Heart left ventricle (tissue), 16 donors: ENCODE data around the gene COL23A1. TPM values are rescaled to one million over a fixed set of nuclear protein-coding genes. Genes with fewer than 3 reads are reported as not detected.

ENCODE experiments used
- ATAC-seq, 4 donors: fragments of 200-7000 bp; cut with Tn5 transposase; one replicate each; pipeline ENCODE4 v1.9.1; 2020 to 2022; ENCODE audit warnings: moderate library complexity in 4 of 4, mild to moderate bottlenecking in 3 of 4, moderate number of reproducible peaks in 1 of 4
- DNase-seq, 5 donors: peaks; one replicate each; pipeline ENCODE4 v3.0.0-alpha.2; 2020
- H3K27ac ChIP-seq, 12 donors: fragments of 200-600 bp; sonication (generic) in 4 of 12; one replicate each; pipeline versions ENCODE4 v1.5.0 to v1.8.0; 2016 to 2022; ENCODE audit warnings: mild to moderate bottlenecking in 2 of 12
- H3K27me3 ChIP-seq, 9 donors: fragments of 200-600 bp; sonication (generic) in 2 of 9; one replicate each; pipeline versions ENCODE4 v1.5.1 to v1.8.0; 2016 to 2022; ENCODE audit warnings: mild to moderate bottlenecking in 3 of 9
- H3K36me3 ChIP-seq, 9 donors: fragments of 200-600 bp; sonication (generic) in 2 of 9; one replicate each; pipeline versions ENCODE4 v1.5.0 to v1.8.0; 2018 to 2022; ENCODE audit warnings: mild to moderate bottlenecking in 2 of 9
- H3K4me1 ChIP-seq, 12 donors: fragments of 200-600 bp; sonication (generic) in 4 of 12; one replicate each; pipeline versions ENCODE4 v1.5.0 to v1.8.0; 2016 to 2022; ENCODE audit warnings: mild to moderate bottlenecking in 3 of 12
- H3K4me3 ChIP-seq, 12 donors: fragments of 200-600 bp; sonication (generic) in 4 of 12; one replicate each; pipeline versions ENCODE4 v1.5.0 to v1.8.0; 2017 to 2022; ENCODE audit warnings: mild to moderate bottlenecking in 9 of 12, moderate library complexity in 4 of 12
- H3K9me3 ChIP-seq, 12 donors: fragments of 200-600 bp; sonication (generic) in 4 of 12; one replicate each; pipeline versions ENCODE4 v1.5.0 to v1.8.0; 2016 to 2022; ENCODE audit warnings: mild to moderate bottlenecking in 1 of 12
- POLR2A ChIP-seq, 2 donors: fragments of 450-650 bp; IDR thresholded peaks; one replicate each; pipeline ENCODE4 v1.6.1; 2017; ENCODE audit warnings: antibody characterized with exemption in 2 of 2, mild to moderate bottlenecking in 2 of 2, moderate library complexity in 2 of 2
- WGBS, 4 donors: extraction: QIAGEN DNeasy Blood & Tissue Kit in 2 of 4; methylation state at CpG; one replicate each; pipeline versions ENCODE4 v1.1.5 to v1.1.7; 2013 to 2018; 5-methylcytosine and 5-hydroxymethylcytosine counted together
- intact Hi-C, 10 donors: fragments of 100-400 bp; cut with DNase I; formaldehyde crosslinking; loops; one replicate each; pipeline versions ENCODE4 v1.11.1 to v1.14.2; 2022
- polyA plus RNA-seq, 2 donors: library from polyadenylated mRNA; stranded (reverse); fragments of 200-250 nt; gene quantifications; one replicate each; pipeline ENCODE4 v1.2.3, GENCODE V29; 2013
- total RNA-seq, 9 donors: library from RNA; depleted of rRNA in 2 of 9; stranded (reverse); fragments of >200 nt in 2 of 9; fragmentation: NEBNext Ultra II Directional in 3 of 9; extraction: Animal tissue kit (Norgen Biotek cat#: 25700) in 3 of 9; gene quantifications; one replicate each; pipeline versions ENCODE4 v1.1.0 to v1.2.4, GENCODE V29; 2016 to 2023
- TF ChIP-seq, protein P1 (sequence below), 12 donors: fragments of 200-600 bp; sonication (generic) in 4 of 12; IDR thresholded peaks; one replicate each; pipeline versions ENCODE4 v1.5.0 to v1.8.0; 2018 to 2022; ENCODE audit warnings: antibody characterized with exemption in 12 of 12, mild to moderate bottlenecking in 5 of 12
- donor health status: ischemic (EF 13 %, LVEDD 7.1; RV severe dilation, severe dysfunction).
- donor health status: healthy with polysubstance abuse.
- donor health status: DM: no; HTN: yes; CAD: no.
- donor health status: DM: no; HTN: no; CAD: no.
- donor health status: ischemic (EF 25% LVEDD 6.9; RV normal size, moderate dysfunction).
- donor health status: ischemic (EF 25% LVEDD 5.7; RV mildly dilated, moderate dysfunction).
- donor health status: healthy.
- donor health status: DM: yes; HTN: yes; CAD: no.
- donor health status: ischemic (EF 35%, LVEDD 5.7; RV mildly dilated, moderate dysfunction).
- donor health status: nonischemic (EF 11% LVEDD 7.7; RV severe dilation, severe dysfunction).
- donor health status: DM: yes; HTN: yes; CAD: no.
- donor health status: PGD.
- donor health status: ischemic (EF 29% LVEDD 5.4; RV normal size, mild dysfunction).
- donor health status: nonischemic (EF 23%, LVEDD 6.1; RV moderate dilation, normal function).

The COL23A1 gene
- total and polyA plus RNA-seq, 11 donors = 6.0 to 33.0 (median 18.8) TPM

DNA sequence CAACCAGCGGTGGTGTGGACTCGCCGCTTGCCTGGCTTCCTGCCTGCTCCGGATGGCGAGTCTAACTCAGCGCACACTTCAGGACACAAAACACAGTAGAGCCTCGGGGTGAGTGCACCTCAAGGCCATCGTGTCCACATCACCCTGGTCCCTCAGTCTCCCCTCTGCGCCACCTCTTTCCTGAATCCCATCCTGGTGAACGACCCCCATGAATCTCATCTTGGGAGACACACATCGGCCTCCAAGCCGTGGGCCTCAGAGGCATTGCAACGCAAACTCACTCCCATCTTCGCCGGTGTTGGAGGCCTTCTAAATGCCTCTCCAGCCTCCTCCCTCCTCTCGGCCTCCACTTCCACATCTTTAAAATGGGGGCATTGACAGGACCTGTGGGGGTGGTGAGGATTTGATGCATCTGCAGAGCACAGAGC, 124.3 kb downstream of the COL23A1 start:
- intact Hi-C loops = loop anchor here in 2 of 10 donors (5.0 to 10.0 kb wide), 2 partner anchors 71 to 181 kb away; no protein-coding TSS in a partner anchor
- Histone ChIP-seq H3K36me3 (no peaks in the 10 kb centered on the region), H3K27me3 (no peaks in the 10 kb centered on the region), H3K9me3 (no peaks in the 10 kb centered on the region), H3K4me3 (no peak overlapping the region), H3K4me1 (peaks cover 0 to 42% (median 16%) of the 10 kb centered on the region in 12 donors), H3K27ac (no peak overlapping the region)
- TF ChIP-seq, protein P1, sequence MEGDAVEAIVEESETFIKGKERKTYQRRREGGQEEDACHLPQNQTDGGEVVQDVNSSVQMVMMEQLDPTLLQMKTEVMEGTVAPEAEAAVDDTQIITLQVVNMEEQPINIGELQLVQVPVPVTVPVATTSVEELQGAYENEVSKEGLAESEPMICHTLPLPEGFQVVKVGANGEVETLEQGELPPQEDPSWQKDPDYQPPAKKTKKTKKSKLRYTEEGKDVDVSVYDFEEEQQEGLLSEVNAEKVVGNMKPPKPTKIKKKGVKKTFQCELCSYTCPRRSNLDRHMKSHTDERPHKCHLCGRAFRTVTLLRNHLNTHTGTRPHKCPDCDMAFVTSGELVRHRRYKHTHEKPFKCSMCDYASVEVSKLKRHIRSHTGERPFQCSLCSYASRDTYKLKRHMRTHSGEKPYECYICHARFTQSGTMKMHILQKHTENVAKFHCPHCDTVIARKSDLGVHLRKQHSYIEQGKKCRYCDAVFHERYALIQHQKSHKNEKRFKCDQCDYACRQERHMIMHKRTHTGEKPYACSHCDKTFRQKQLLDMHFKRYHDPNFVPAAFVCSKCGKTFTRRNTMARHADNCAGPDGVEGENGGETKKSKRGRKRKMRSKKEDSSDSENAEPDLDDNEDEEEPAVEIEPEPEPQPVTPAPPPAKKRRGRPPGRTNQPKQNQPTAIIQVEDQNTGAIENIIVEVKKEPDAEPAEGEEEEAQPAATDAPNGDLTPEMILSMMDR (IDR thresholded peaks at IDR 0.05) = no peak
- TF ChIP-seq POLR2A (IDR thresholded peaks at IDR 0.05) = no peak
- DNase-seq = no peak
- WGBS, 4 donors = 91 to 96% (median 93%) methylated on average over 16 of the region's 16 CpGs
- no peak for ATAC-seq

DNA sequence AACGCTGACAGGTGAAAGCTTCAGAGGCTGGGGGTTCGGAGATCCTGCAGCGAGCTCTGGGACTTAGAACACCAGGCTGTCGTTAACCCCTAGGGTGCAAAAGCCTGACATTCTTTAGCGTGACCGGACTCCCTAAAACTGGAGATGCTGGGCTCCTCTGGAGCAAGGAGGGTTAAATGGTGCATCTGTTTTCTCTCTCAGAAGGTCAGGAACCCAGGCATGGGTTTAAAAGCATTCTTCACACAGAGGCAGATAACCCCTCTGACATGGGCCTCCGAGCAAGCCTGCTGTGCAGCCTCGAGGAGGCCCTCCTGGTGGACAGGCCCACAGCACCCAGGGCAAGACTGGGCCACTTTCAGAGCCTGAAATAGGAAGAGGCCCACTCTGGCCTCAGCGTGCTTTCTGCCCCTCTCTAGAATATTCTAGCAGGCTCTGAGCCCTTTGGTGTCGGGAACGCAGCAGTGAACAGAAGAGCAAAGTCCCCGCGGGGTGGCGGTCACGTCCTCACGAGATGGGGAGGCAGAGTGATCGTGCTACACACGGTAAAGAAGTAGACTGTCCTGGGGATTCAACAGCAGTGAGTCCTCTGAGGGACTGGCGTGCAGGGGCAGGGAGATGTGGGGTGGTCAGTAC, 124.8 kb downstream of the COL23A1 start:
- intact Hi-C loops = loop anchor here in 2 of 10 donors (5.0 to 10.0 kb wide), 2 partner anchors 72 to 181 kb away; no protein-coding TSS in a partner anchor
- no peaks in the 10 kb centered on the region for H3K36me3 ChIP-seq
- no peaks in the 10 kb centered on the region for H3K9me3 ChIP-seq
- peaks cover 0 to 45% (median 18%) of the 10 kb centered on the region in 12 donors for H3K4me1 ChIP-seq
- DNase-seq (no peak), ATAC-seq (no peak)
- H3K27ac ChIP-seq = no peak overlapping the region
- H3K4me3 ChIP-seq = no peak overlapping the region
- TF ChIP-seq, protein P1 (IDR thresholded peaks at IDR 0.05) = no peak
- no peak for TF ChIP-seq POLR2A (IDR thresholded peaks at IDR 0.05)
- no peaks in the 10 kb centered on the region for H3K27me3 ChIP-seq
- WGBS, 4 donors = 86 to 92% (median 92%) methylated on average over 17 to 19 of the region's 19 CpGs

DNA sequence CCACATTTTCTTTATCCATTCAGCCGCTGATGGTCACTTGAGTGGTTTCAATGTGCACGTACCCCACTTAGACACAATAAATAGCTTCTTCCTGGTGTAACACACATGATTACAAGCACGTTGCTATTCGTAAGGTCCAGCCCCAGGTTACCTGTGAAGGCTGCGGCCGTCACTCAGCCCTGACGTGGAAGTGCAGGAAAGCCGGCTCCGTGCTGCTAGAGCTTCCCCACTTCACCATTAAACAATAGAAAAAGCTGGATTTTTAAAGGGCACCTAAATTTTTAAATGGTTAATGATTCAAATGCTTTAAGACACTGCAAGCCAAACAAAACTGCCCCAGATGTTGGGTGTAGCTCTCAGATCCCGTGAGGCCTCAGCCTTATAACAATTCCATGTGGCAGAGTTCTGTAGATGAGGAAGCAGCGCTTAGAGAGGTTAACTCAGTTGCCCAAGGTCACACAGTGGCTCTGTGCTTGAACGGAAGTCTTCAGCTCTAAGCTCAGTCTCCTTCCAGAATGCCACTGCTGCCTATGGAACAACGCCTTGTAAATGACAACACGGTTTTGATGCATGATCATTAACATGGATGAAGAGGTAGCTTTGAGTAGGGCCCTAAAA, 125.7 kb downstream of the COL23A1 start:
- H3K4me3 ChIP-seq = no peak overlapping the region
- DNase-seq = no peak
- WGBS, 4 donors = 72 to 83% (median 74%) methylated on average over 14 of the region's 14 CpGs
- H3K36me3 ChIP-seq = no peaks in the 10 kb centered on the region
- no peak for ATAC-seq
- no peaks in the 10 kb centered on the region for H3K27me3 ChIP-seq
- intact Hi-C loops = loop anchor here in 7 of 10 donors (5.0 to 10.0 kb wide), 6 partner anchors 73 to 182 kb away; no protein-coding TSS in a partner anchor
- H3K27ac ChIP-seq = no peak overlapping the region
- TF ChIP-seq POLR2A (IDR thresholded peaks at IDR 0.05) = no peak
- TF ChIP-seq, protein P1 (IDR thresholded peaks at IDR 0.05) = no peak
- H3K9me3 ChIP-seq = no peaks in the 10 kb centered on the region
- peaks cover 0 to 45% (median 18%) of the 10 kb centered on the region in 12 donors for H3K4me1 ChIP-seq
